ENCODE results near the gene MFSD8. TPM values are rescaled to one million over a fixed set of nuclear protein-coding genes. Genes with fewer than 3 reads are reported as not detected.
"Not testable (repeated sequence)": the region's sequence is repeated elsewhere in the genome, so short reads cannot be mapped to it uniquely, and the experiment has no call there.

Gene MFSD8, protein sequence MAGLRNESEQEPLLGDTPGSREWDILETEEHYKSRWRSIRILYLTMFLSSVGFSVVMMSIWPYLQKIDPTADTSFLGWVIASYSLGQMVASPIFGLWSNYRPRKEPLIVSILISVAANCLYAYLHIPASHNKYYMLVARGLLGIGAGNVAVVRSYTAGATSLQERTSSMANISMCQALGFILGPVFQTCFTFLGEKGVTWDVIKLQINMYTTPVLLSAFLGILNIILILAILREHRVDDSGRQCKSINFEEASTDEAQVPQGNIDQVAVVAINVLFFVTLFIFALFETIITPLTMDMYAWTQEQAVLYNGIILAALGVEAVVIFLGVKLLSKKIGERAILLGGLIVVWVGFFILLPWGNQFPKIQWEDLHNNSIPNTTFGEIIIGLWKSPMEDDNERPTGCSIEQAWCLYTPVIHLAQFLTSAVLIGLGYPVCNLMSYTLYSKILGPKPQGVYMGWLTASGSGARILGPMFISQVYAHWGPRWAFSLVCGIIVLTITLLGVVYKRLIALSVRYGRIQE
- total RNA-seq: 18.7 and 19.4 TPM in 2 replicates
- 5.7 TPM for polyA plus RNA-seq (2012)

DNA sequence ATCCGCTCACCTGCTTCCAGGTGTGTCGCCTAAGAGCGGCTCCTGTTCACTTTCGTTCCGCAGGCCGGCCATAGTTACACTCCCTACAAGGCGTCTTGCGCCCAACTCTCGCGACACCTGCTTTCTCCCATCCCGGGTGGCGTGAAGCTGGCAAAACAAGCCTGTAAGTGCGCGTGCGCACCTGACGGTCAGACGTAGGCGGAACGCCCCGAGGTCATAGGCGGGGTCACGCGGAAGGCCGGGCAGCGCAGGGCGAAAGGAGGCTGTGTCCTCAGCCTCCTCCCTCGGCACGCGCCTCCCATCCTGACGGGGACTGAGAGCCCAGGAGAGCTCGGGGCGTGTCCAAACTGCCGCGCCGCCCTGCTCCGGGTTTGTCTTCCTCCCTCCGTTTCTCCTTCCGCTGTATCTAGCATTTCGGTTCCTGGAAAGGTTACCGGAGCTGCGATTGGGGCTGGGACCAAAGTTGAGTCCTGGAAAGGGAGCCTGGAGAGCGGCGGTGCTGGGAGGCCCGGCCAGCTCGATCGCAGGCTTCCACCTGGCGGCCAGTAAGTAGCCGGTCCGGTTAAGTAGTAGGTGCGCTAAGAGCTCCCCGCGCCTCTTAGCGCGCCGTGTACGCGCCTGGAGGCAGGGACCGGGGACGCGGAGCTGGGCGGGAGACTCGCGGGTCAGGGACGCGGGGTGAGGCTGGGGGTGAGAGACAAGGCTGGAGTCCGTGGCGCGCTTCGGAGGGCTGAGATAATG is at the start of gene MFSD8, which contains the start of gene ABHD18:
Gene MFSD8, minus strand, starts transcription at position 112 of the 741 bp plus-strand sequence. Its CDS starts 40 bp downstream, at position 72.
Gene ABHD18, plus strand, starts transcription at position 345 of the 741 bp plus-strand sequence. CDS start 17,550 bp downstream, outside the sequence.
- DNase-seq (ENCODE audit: low read depth): peak; percentile 99

DNA sequence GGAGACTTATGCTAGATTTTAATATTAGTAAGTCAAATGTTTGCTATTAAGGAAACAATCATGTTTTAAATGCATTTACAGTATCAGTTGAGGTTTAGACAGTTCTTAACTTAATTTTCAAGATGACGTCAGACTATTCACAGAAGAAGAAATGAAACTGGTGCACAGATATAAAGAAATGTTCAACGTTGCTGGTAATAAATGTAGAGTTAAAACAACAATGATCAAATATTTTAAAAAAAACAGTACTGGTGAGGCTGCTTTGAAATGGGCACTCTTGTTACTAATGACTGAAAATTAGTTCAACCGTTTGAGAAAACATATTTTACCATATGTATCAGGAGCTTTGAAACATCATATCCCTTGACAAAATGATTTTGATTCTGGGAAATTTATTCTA is 44.5 kb upstream of the MFSD8 start:
- no peak for DNase-seq (ENCODE audit: low read depth)

DNA sequence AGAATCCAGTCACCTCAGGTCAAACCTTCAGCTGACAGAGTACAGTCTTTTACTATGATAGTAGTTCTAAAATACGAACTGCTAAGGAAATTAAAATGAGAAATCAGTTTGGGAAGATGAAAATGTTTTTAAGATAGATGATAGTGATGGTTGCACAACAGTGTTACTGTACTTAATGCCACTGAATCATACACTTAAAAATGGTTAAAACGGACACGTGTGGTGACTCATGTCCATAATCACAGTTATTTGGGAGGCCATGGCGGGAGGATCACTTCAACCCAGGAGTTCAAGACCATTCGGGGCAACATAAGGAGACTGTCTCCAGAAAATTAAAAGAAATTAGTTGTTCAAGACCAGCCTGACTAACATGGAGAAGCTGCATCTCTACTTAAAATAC is 41.6 kb upstream of the MFSD8 start:
- DNase-seq (ENCODE audit: low read depth): no peak

DNA sequence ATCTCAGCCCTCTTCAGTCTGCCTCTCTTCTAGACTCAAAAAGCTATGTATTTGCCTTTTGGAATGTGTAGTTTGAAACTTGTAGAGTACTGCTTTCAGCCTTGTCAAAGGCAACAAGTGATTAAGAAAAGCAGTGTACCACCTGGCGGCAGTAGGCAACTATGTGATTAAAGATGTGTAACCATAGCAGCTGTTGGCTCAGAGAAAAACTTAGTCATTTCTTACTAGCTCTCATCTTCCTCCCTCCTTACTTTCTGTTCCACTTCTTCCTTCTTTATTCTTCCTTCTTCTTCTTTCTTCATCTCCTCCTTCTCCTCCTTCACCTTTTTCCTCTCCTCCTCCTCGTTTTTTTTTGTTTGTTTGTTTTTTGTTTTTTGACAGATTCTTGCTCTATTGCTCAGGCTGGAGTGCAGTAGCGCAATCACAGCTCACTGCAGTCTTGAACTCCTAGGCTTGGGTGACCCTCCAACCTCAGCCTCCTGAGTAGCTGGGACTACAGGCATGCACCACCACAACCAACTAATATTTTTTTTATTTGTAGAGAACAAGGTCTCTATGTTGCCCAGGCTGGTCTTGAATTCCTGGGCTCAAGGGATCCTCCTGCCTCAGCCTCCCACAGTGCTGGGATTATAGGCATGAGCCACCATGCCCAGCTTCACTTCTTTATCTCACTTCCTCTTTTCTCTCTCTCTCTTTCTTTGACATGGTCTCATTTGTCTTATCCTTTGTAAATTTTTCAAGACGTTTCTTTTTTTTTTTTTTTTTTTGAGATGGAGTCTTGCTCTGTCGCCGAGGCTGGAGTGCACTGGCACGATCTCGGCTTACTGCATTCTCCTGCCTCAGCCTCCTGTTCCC is 32.8 kb upstream of the MFSD8 start:
- DNase-seq (ENCODE audit: low read depth): peak; percentile 71

DNA sequence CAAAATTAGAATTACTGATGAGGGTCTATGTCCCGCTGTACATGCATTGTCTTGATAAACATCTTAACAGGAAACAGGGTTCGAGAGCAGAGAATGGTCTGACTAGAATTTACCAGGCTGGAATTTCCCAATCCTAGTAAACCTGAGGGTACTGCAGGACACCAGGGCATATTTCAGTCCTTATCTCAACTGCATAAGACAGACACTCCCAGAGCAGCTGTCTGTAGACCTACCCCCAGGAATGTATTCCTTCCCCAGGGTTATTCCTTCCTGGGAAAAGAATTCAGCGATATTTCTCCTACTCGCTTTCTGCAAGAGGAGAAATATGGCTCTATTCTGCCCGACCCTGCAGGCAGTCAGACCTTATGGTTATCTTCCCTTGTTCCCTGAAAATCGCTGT is 31.5 kb upstream of the MFSD8 start:
- peak; percentile 19 for DNase-seq (ENCODE audit: low read depth)

DNA sequence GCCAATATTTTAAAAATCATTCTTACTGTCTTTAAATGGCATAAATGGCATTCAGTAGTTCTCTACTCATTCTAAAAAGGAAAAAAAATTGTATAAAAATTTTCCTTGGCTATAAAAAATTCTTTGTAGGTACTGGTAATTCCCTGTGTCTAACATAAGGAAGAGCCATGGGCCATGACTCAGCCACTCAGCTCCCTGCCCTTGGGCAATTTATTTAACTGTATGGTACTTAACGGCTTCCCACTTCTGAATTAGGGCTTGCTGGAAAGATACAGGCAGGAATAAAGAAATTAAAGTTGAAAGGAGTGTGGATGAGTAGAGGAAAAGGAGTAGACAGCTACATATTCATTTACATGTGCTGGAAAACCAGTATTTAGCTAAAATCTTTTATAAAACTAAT is 30.8 kb upstream of the MFSD8 start:
- no peak for DNase-seq (ENCODE audit: low read depth)

DNA sequence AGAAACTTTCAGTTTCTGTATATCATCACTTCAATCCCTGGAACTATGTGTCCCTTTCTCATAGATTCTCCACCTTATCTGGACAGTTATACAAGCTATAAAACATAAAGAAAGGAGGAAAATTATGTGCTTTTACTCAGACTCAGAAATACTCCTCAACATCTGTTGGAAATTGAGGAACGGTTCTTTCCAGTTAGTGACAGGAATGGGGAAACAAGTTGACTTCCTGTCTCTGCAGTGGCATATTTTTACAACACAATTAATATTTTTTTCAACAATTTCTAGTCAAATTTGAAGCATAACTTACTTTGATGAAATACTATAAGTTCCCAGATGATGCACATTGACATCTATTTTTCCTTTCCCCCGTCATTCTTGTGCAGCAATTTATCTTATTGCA is 28.2 kb upstream of the MFSD8 start:
- no peak for DNase-seq (ENCODE audit: low read depth)

DNA sequence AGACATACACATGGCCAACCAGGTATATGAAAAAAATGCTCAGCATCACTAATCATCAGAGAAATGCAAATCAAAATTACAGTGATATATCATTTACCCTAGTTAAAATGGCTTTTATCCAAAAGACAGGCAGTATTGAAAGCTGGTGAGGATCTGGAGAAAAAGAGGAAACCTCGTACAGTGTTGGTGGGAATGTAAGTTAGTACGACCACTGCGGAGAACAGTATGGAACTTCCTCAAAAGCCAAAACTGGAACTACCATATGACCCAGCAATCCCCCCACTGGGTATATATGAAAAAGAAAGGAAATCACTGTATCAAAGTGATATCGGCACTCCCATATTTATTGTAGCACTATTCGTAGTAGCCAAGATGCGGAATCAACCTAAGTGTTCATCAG is 23.7 kb upstream of the MFSD8 start:
- DNase-seq (ENCODE audit: low read depth): no peak

DNA sequence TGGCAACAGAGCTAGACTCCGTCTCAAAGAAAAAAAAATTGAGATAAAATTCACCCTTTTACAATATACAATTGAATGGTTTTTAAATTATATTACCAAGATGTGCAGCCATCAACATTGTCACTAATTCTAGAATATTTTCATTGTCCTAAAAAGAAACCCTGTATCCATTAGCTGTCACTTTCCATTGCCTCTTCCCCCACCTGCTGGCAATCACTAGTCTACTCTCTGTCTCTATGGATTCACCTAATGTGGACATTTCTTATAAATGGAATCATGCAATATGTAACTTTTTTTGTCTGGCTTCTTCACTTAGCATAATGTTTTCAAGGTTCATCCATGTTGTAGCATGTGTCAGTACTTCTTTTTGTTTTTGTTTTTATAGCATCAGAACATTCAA is 21.0 kb upstream of the MFSD8 start:
- DNase-seq (ENCODE audit: low read depth): no peak

DNA sequence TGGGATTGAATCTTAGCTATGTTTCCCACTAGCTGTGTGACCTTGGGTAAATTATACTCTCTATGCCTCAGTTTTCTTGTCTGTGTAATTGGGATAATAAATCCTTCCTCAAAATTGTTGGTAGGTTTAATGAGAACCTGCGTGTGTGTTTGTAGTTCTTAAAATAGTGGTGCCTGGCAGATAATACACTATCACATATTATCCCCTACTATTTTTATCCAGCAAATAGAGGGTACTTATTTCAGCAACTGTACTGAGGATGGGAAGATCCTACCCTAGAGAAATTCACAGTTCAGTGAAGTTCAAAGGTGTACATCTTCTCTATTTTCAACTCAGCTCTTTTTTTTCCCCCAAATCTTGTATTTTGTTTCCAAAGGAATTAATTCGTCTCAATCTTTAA is 17.5 kb upstream of the MFSD8 start:
- no peak for DNase-seq (ENCODE audit: low read depth)

DNA sequence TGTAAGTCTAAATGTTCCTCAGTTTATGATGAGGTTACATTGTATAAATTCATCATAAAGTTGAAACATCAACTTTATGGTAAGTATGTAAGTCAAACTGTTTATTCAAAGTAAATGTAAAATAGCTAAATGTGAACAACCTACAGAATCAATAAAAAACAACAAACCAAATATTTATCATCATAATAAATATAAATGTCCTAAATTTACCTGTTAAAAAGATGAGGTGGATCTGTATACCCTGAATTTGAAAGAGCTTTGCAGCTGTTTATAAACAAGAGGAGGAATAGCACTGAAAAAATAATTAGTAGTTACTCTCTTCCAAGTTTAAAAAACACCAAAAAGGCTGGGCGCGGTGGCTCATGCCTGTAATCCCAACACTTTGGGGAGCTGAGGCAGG is 14.0 kb upstream of the MFSD8 start:
- no peak for DNase-seq (ENCODE audit: low read depth)

DNA sequence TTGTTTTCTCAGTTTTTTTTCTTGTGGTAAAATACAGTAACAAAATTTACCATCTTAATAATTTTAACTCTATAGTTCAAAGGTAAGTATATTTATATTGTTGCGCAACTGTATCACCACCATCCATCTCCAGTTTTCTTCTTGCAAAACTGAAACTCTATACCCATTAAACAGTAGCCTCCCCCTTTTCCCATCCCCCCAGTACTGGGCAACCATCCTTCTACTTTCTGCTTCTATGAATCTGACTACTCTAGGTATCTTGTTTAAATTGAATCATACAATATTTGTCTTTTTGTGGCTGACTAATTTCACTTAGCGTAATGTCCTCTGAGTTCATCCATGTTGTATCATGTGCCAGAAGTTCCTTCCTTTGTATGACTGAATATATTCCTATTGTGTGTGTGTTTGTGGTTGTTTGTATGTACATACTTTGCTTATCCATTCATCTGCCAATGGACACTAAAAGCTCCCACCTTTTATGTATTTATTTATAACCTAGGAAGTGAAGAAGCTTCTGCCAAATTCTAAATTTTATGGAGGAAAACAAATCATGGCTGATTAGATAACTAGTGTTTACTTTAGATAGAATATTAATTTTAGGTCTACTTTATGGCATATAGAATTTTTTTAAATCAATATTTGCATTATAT is 10.3 kb upstream of the MFSD8 start:
- no peak for DNase-seq (ENCODE audit: low read depth)

DNA sequence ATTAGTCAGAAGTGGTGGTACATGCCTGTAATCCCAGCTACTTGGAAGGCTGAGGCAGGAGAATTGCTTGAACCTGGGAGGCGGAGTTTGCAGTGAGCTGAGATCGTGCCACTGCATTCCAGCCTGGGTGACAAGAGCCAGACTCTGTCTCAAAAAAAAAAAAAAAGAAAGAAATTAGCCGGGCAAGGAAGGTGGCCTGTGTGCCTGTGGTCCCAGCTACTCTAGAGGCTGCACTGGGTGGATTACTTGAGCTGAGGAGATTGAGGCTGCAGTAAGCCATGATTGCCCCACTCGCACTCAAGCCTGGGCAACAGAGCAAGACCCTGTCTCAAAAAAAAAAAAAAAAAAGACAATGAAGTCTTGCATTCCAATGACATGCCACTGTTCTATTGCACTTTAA is 6.0 kb upstream of the MFSD8 start:
- DNase-seq (ENCODE audit: low read depth): not testable (repeated sequence)

DNA sequence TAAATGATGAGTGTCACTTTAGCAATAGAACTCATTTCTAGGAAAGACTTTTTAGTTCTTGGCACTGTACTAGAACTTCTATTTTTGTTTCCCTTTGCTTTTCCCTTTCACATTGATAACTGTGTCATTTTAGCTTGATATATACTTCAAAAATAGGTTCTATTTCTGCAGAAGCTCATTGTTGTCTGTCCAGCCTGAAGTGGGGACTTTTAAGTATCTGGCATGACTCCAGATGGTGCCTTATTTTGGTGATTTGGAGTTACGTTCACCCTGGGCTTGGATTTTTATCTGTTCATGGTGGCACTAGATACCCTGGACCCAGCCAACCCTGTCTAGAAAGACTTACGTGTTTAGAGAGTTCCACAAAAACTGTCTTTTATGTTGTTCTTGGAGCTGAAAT is 3.6 kb upstream of the MFSD8 start:
- DNase-seq (ENCODE audit: low read depth): no peak

DNA sequence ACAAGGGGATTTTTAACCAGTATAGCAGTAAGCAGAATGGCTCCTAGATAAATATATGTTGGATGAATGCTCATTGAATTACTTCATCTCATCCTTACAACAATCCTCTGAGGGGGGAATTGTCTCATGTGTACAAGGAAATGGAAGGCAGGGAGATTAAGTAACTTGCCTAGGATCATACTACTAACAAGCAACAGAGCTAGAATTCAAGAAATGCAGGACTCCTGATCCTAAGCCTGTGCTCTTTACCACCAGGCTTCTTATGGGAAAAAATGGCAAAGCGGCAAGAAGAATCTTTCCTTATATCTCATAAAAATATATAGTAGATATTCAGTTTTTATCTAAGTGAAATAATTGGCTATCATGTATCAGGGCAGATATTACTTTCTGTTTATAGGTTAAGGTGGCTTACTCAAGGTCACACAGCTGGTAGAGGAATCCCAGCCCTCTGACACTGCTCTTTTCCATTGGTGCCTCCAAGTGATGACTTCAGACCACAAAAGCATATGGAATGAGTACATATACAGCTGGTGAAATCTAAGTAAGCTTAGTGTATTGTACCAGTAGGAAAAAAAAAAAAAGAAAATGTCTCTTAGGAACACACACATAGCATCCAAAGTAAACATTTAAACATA is 2.3 kb upstream of the MFSD8 start:
- DNase-seq (ENCODE audit: low read depth): no peak

DNA sequence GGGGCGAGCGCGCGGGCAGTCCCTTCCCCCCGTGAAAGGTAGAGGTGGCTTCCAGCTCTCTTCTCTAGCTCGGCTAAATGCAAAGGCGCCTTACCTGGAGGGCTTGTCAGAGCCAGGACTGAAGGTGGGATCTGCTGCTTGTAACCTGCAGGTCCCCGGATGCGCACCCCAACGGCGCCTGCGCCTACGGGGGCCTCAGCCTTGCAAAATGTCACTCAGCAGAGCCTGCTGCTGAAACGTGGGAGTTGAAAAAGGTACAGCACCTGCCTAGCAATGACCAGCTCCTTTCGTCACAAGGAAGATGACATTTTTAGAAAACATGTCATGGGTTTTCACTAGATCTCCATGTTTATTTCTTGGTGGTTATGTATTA is 816 bp upstream of the MFSD8 start:
- DNase-seq (ENCODE audit: low read depth): peak; percentile 24

DNA sequence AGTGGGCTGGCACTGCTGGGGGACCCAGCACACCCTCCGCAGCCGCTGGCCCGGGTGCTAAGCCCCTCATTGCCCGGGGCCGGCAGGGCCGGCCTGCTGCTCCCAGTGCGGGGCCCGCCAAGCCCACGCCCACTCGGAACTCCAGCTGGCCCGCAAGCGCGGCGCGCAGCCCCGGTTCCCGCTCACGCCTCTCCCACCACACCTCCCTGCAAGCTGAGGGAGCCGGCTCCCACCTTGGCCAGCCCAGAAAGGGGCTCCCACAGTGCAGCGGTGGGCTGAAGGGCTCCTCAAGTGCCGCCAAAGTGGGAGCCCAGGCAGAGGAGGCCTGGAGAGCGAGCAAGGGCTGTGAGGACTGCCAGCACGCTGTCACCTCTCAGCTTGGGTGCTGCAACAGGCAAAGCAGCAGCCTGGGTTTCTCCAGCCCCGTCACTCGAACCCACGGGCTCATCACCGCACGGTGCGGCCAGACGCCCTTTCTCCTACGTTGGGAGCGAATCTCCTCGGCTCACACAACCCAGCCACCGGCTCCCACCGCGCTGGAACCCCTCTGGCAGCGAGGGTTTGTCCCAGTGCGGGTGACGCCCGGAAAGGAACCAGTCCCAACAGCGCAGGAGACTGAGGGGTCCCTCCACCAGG is 429 bp downstream of the MFSD8 start:
- not testable (repeated sequence) for DNase-seq (ENCODE audit: low read depth)

DNA sequence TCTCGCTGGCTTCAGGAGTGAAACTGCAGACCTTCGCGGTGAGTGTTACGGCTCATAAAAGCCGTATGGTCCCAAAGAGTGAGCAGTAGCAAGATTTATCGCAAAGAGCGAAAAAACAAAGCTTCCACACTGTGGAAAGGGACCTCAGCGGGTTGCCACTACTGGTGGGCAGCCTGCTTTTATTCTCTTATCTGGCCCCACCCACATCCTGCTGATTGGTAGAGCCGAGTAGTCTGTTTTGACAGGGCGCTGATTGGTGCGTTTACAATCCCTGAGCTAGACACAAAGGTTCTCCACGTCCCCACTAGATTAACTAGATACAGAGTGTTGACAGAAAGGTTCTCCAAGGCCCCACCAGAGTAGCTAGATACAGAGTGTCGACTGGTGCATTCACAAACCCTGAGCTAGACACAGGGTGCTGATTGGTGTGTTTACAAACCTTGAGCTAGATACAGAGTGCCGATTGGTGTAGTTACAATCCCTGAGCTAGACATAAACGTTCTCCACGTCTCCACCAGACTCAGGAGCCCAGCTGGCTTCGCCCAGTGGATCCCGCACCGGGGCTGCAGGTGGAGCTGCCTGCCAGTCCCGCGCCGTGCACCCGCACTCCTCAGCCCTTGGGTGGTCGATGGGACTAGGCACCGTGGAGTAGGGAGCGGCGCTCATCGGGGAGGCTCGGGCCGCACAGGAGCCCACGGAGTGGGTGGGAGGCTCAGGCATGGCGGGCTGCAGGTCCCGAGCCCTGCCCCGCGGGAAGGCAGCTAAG is 1.2 kb downstream of the MFSD8 start:
- DNase-seq (ENCODE audit: low read depth): not testable (repeated sequence)

DNA sequence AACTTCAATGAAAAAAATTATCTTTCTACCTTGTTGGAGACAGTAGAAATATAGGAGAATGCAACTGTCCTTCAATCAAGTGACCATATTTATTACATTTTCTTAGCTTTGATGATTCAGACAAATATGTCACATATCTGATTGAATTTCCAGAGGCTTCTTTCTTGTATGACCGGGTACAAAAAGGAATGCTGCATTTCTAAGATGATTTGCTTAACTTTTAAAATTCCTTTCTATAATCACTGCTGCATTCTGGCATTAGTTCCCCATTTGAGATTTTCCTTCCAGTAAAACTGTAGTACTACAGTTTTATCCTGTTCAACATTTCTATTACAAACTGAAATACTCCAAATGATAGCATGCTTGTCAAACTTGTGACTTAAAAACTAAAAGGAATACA is 5.2 kb downstream of the MFSD8 start:
- no peak for DNase-seq (ENCODE audit: low read depth)

All from myocyte (in vitro differentiated cells).